ENCODE results near the gene RALY. TPM values are rescaled to one million over a fixed set of nuclear protein-coding genes. Genes with fewer than 3 reads are reported as not detected.

The RALY gene
- total RNA-seq, 2 donors from 2014 or later, result 37.9 to 49.3 TPM

DNA sequence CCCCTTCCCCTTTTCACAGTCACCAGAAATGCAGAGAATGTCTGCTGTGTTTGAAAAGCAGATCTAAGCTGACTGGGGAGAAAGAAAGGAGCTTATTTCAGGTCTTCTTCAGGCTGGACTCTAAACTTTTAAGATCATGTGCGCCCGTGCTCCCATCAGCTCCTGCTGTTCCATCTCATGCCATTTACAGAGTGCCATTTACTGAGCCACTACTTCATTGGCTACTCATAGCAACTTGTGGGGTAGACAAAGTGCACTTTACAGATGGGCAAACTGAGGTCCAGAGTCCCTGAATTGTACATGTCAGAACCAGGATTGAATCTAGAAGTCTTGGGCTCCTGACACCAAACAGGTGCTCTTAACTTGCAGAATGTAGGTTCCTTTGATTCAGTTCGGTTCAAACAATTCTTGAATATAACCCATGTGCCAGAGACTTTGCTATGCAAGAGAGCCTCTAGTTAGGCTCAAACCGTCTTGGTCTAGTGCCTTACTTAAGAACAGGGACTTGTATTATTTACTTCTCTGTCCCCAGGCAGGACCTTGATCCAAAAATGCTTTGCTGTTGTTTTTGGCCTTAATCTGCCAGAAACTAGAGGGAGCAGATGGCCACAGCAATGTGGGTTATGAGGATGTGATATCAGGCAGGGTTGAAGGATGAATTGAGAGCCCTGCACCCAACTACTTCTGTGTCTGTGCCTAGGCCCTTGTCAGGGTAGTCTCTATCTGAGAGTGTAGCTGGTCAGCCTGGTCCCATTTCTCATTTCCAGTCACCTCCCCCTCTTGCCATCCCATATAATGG is 56.4 kb downstream of the RALY start:
- 81 to 84% methylated on average over 4 of the region's 4 CpGs for WGBS, 2 donors
- no peak for DNase-seq
- no peak for TF ChIP-seq POLR2A (IDR thresholded peaks at IDR 0.05)
- TF ChIP-seq, protein P1, sequence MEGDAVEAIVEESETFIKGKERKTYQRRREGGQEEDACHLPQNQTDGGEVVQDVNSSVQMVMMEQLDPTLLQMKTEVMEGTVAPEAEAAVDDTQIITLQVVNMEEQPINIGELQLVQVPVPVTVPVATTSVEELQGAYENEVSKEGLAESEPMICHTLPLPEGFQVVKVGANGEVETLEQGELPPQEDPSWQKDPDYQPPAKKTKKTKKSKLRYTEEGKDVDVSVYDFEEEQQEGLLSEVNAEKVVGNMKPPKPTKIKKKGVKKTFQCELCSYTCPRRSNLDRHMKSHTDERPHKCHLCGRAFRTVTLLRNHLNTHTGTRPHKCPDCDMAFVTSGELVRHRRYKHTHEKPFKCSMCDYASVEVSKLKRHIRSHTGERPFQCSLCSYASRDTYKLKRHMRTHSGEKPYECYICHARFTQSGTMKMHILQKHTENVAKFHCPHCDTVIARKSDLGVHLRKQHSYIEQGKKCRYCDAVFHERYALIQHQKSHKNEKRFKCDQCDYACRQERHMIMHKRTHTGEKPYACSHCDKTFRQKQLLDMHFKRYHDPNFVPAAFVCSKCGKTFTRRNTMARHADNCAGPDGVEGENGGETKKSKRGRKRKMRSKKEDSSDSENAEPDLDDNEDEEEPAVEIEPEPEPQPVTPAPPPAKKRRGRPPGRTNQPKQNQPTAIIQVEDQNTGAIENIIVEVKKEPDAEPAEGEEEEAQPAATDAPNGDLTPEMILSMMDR (IDR thresholded peaks at IDR 0.05), result no peak
- Histone ChIP-seq H3K9me3 (no peaks in the 10 kb centered on the region), H3K27ac (no peak overlapping the region), H3K4me3 (no peak overlapping the region), H3K27me3 (no peaks in the 10 kb centered on the region), H3K36me3 (replicated peaks in 1 of 2; ENCODE audit: insufficient read depth in 1 of 2, low read depth in 2 of 2) (no peaks in the 10 kb centered on the region), H3K4me1 (peaks cover 22% of the 10 kb centered on the region)
- intact Hi-C loops (cut with DNase I), result no loop called here
- ATAC-seq, result no peak

DNA sequence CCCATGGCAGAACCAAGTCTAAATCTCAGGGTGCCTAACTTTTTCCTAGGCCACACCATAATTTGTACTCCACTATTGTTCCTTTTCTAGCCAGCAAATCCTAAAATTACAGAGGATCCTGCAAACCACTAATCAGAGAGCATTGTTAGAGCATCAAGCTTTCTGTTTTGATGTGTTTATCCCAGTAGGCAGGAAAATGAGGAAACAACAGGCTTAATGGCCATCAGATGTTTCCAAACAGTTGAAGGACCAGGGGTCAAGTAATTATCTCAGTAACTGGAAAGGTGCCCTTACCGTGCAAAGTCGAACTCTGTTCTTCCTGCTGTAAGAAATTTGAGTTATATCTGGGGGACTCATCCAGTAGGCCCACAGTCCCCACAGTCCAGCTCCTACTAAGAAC is 58.7 kb downstream of the RALY start:
- ATAC-seq, result no peak
- Histone ChIP-seq H3K36me3 (replicated peaks in 1 of 2; ENCODE audit: insufficient read depth in 1 of 2, low read depth in 2 of 2) (no peaks in the 10 kb centered on the region), H3K9me3 (no peaks in the 10 kb centered on the region), H3K4me3 (no peak overlapping the region), H3K27me3 (no peaks in the 10 kb centered on the region), H3K27ac (no peak overlapping the region), H3K4me1 (peaks cover 9% of the 10 kb centered on the region)
- no peak for TF ChIP-seq POLR2A (IDR thresholded peaks at IDR 0.05)
- TF ChIP-seq, protein P1 (IDR thresholded peaks at IDR 0.05), result no peak
- no peak for DNase-seq
- WGBS, 2 donors, result 53 to 66% methylated on average over 2 of the region's 2 CpGs
- intact Hi-C loops (cut with DNase I), result no loop called here

DNA sequence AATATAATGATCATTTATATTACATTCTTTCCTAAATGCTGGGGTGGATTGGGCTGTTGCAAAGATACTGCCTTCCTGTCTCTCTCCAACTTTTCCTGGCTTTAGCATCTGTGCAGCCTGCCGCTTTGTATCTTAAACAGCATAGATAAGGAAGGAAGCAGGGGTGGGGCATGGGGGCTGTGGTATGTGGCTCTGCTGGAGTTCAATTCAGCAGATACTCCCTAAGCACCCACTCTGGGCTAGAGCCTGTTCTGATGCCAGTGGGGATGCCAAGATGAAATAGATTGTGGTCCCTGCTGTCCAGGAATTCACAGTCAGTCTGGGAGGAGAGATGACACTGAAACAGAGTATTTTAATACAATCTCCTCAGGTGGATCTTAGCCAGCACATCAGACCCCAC is 61.6 kb downstream of the RALY start:
- no peak for TF ChIP-seq POLR2A (IDR thresholded peaks at IDR 0.05)
- TF ChIP-seq, protein P1 (IDR thresholded peaks at IDR 0.05), result no peak
- DNase-seq (no peak), ATAC-seq (no peak)
- Histone ChIP-seq H3K9me3 (no peaks in the 10 kb centered on the region), H3K36me3 (replicated peaks in 1 of 2; ENCODE audit: insufficient read depth in 1 of 2, low read depth in 2 of 2) (no peaks in the 10 kb centered on the region), H3K4me3 (no peak overlapping the region), H3K27me3 (no peaks in the 10 kb centered on the region), H3K4me1 (peaks cover 5% of the 10 kb centered on the region), H3K27ac (no peak overlapping the region)
- WGBS, 2 donors, result 24 to 34% methylated on average over 1 of the region's 1 CpG
- intact Hi-C loops (cut with DNase I), result no loop called here

DNA sequence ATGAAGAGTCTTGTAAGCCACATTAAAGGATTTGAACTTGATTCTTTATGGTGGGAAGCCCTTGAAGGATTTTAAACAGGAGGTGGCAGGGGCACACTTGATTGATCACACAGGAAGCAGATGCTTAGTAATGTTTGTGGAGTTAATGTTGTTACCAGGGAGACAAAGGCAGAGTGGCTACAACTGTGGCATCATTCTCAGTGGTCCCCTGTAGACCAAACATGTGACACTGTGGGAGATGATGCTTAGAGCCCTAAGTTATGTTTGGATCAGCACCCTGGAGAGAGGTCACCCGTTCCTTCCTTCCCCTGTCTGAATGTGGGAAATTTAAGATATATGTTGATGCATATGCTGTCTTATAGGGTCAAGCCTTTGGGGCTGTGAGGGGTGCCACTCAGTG is 65.1 kb downstream of the RALY start:
- TF ChIP-seq, protein P1 (IDR thresholded peaks at IDR 0.05), result no peak
- no peak for TF ChIP-seq POLR2A (IDR thresholded peaks at IDR 0.05)
- H3K27me3 ChIP-seq, result no peaks in the 10 kb centered on the region
- no peak overlapping the region for H3K27ac ChIP-seq
- no peaks in the 10 kb centered on the region for H3K36me3 ChIP-seq (replicated peaks in 1 of 2; ENCODE audit: insufficient read depth in 1 of 2, low read depth in 2 of 2)
- WGBS, 2 donors, result 38 to 63% methylated on average over 1 of the region's 1 CpG
- no peaks in the 10 kb centered on the region for H3K9me3 ChIP-seq
- no peak for DNase-seq
- H3K4me3 ChIP-seq, result no peak overlapping the region
- ATAC-seq, result no peak
- peaks cover 6% of the 10 kb centered on the region for H3K4me1 ChIP-seq
- intact Hi-C loops (cut with DNase I), result no loop called here

DNA sequence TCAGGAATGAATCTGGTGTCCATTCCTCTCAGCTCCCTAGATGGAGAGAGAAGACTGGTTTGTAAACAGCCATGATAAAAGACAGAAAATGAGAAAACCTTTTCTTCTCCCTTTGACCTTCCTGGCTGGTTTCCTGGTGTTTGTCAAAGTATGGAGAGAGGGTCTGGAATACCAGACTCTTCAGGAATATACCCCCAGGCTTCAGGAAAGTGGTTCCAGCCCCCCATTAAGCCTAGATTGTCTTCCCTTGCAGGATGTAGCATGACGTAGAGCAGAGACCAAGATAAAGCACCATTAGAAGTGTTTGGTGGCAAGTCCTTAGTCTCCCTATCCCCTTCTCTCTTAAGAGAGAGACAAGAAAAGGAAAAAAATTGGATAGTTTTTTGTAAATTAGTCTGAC is 67.3 kb downstream of the RALY start:
- Histone ChIP-seq H3K27ac (no peak overlapping the region), H3K4me1 (peaks cover 13% of the 10 kb centered on the region), H3K36me3 (replicated peaks in 1 of 2; ENCODE audit: insufficient read depth in 1 of 2, low read depth in 2 of 2) (no peaks in the 10 kb centered on the region), H3K9me3 (no peaks in the 10 kb centered on the region), H3K4me3 (no peak overlapping the region), H3K27me3 (no peaks in the 10 kb centered on the region)
- WGBS, 2 donors, result 81 to 95% methylated on average over 1 of the region's 1 CpG
- DNase-seq (no peak), ATAC-seq (no peak)
- TF ChIP-seq, protein P1 (IDR thresholded peaks at IDR 0.05), result no peak
- no peak for TF ChIP-seq POLR2A (IDR thresholded peaks at IDR 0.05)
- intact Hi-C loops (cut with DNase I), result no loop called here

Data from body of pancreas (tissue), 4 donors.